Activated CD4-positive, alpha-beta T cell treated with anti-CD3 and anti-CD28 coated beads for 24 hours (primary cell): Measurements from ENCODE around the gene TRABD.

Experiments
- DNase-seq, 2 donors: peaks; one replicate each; pipeline ENCODE4 v3.0.0-alpha.2; 2020; ENCODE audit warnings: low read depth in 2 of 2

Gene TRABD

DNA sequence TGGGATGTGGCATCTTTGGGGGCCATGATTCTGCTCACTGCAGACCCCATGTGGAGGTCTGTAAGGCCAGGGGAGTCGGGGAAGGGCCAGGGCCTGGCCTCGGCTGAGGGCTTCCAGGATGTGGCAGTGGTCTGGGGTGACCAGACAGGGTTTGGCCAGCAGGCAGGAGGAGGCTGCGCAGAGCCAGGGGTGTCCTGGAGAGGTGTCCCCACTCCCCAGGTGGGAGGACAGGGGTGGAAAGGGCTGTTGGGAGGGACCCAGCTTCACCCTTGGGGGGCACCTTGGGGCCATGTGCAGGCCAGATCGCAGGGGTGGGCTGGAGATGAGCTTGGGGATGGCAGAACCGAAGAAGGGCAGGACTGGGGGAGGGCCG, 11.7 kb upstream of the TRABD start:
- no peak for DNase-seq

DNA sequence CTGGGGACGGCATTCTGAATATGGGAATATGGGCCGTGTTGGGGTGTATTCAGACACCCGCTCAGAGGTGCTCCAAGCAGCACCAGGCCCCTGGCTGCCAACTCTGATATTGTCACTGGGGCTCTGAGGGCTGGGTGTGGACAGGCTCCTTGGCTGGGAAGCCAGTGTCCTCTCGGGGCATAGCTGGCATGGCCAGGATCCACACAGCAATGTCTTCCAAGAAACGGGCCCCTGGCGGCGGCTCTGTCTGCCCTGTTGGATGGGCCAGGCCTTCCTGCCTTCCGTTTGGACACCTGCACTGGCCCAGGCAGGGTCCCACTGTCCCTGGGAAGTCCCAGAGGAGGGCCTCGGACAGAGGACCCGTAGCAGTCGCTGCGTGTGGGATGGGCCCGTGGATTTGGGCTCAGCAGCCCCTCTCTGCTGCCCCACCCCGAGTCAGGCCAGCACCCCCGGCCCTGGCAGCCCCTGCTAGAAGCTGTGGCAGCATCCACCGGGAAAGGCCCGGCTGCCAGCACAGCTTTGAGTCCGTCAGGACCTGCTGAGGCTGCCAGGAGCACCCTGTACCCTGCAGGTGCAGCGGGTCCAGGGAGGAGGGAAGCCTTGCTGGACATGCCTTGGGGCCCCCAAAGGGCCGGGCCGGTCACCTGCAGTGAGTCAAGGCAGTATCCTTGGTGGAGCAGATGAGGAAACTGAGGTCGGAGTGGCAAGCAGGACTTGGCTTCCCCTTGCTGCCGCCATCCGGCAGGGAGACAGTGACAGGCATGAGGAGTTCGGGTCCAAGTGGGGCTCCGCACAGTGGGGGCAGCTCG, 11.1 kb upstream of the TRABD start:
- DNase-seq, result no peak

DNA sequence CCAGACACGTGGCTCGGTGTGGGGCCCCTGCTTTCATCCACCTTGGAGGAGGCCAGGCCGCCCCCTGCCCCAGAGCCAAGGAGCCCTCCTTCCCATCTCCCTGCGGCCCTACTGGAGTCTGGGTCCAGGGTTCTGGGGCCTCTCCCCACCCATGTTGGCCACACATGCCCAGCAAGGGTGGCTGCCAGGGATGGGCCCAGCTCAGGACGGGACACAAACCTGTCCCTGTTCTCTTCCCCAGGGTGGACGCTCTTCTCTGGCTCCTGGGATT, 10.6 kb upstream of the TRABD start:
- DNase-seq, result no peak

DNA sequence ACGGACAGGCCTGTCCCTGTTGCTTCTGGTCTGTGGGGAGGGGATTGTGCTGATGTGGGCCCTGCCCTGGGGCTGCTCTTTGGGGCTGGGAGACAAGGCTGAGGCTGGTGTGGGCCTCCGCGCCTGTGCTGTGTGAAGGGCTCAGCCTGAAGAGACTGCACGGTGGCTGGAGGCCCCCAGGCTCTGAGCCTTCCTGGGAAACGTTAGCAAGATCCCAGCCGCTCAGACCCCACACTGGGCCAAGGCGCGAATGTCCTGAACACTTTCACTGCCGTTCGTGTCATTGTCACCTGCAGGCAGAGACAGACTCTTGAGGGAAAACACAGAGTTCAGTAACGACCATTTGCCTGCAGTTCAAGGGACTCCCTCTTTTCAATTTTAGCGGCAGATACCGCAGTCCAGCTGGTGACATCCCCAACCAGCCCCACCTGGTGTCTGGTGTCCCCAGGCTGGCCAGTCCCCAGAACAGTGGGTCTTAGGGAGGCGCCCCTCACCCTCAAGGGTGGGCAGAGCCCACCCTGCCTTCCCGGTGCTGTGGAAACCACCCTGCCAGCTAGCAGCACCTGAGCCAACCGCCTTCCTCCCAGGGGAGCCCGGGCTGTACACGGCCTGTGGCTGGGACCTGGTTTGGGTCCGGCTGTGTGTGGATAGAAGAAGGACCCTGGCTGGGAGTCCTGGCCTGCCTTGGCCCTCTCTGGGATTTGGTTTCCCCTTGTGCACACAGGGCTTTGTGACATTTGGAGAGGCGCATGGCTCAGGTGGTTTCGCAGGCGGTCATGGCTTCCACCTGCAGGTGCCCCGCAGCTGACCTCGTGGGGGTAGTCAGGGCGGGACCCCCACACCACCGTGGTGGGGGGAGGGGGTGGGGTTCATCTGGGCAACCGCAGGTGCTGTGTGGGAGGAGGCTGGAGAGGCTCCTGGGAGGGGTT, 9.5 kb upstream of the TRABD start:
- no peak for DNase-seq

DNA sequence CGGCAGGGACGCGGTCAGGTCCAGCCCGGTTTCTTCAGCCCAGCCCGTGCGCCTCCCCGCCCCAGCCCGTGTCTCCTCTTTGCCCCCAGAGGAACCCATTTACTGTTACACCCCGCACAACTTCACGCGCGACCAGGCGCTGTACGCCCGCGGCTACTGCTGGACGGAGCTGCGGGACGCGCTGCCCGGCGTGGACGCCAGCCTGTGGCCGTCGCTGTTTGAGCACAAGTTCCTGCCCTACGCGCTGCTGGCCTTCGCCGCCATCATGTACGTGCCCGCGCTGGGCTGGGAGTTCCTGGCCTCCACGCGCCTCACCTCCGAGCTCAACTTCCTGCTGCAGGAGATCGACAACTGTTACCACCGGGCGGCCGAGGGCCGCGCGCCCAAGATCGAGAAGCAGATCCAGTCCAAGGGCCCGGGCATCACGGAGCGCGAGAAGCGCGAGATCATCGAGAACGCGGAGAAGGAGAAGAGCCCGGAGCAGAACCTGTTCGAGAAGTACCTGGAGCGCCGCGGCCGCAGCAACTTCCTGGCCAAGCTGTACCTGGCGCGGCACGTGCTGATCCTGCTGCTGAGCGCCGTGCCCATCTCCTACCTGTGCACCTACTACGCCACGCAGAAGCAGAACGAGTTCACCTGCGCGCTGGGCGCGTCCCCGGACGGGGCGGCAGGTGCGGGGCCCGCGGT, 8.7 kb upstream of the TRABD start:
- no peak for DNase-seq

DNA sequence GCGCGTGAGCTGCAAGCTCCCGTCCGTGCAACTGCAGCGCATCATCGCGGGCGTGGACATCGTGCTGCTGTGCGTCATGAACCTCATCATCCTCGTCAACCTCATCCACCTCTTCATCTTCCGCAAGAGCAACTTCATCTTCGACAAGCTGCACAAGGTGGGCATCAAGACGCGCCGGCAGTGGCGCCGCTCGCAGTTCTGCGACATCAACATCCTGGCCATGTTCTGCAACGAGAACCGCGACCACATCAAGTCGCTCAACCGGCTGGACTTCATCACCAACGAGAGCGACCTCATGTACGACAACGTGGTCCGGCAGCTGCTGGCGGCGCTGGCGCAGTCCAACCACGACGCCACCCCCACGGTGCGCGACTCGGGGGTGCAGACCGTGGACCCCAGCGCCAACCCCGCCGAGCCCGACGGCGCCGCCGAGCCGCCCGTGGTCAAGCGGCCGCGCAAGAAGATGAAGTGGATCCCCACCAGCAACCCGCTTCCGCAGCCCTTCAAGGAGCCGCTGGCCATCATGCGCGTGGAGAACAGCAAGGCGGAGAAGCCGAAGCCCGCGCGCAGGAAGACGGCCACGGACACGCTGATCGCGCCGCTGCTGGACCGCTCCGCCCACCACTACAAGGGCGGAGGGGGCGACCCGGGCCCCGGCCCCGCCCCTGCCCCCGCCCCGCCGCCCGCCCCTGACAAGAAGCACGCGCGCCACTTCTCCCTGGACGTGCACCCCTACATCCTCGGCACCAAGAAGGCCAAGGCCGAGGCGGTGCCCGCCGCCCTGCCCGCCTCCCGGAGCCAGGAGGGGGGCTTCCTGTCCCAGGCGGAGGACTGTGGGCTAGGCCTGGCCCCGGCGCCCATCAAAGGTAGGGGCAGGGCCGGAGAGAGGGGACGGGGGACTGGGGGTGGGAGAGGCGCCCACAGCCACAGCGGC, 7.9 kb upstream of the TRABD start:
- no peak for DNase-seq

DNA sequence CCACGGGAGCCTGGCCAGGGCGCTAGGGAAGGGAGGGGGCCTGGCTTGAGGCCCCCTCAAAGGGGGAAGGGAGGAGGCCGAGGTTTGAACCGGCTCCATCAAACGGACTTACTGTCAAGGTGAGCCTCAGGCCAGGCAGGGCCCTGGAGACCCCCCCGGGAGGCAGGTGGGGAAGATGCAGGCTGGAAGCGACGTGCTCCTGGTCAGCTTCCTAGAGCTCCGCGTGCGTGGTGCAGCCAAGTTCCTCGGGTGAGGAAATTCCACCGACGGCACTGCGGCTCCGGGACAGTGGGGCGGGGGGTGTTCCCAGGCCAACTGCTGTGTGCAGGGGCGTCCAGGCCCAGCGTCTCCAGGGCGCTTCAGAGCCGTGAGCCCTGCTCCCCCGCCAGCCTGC, 7.2 kb upstream of the TRABD start:
- no peak for DNase-seq

DNA sequence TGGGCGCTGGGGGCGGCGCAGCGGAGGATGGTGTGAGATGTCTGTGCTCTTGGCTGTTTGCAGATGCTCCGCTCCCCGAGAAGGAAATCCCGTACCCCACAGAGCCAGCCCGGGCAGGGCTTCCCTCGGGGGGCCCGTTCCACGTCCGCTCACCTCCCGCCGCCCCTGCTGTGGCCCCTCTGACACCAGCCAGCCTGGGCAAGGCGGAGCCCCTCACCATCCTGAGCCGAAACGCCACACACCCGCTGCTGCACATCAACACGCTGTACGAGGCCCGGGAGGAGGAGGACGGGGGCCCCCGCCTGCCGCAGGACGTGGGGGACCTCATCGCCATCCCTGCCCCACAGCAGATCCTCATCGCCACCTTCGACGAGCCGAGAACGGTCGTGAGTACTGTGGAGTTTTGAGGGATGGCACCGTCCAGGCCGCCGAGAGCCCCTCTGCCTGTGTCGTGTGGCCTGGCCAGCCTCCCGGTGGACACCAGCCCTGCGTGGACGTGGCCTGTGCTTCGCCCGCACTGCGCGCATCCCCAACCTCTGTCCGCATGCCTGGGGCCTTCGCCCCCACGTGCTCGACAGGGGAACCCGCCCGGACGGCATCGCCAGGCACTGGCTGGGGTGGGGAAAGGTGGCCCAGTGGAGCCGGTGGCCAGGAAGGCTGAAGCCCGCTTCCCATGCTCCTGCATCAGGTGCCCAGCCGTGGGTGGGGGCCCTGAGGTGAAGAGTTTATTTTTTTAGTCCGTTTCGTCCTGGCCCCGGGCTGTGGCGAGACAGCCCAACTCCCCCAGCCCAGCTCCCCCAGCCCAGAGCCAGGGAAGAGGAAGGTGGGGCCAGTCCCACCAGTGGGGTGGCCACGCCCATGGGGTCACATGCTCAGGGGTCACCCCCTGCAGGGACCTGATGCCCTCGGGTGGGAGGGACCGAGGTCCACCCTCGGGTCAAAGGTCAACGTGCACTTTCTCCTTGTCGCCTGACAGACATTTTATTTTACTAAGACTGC, 6.5 kb upstream of the TRABD start:
- no peak for DNase-seq

DNA sequence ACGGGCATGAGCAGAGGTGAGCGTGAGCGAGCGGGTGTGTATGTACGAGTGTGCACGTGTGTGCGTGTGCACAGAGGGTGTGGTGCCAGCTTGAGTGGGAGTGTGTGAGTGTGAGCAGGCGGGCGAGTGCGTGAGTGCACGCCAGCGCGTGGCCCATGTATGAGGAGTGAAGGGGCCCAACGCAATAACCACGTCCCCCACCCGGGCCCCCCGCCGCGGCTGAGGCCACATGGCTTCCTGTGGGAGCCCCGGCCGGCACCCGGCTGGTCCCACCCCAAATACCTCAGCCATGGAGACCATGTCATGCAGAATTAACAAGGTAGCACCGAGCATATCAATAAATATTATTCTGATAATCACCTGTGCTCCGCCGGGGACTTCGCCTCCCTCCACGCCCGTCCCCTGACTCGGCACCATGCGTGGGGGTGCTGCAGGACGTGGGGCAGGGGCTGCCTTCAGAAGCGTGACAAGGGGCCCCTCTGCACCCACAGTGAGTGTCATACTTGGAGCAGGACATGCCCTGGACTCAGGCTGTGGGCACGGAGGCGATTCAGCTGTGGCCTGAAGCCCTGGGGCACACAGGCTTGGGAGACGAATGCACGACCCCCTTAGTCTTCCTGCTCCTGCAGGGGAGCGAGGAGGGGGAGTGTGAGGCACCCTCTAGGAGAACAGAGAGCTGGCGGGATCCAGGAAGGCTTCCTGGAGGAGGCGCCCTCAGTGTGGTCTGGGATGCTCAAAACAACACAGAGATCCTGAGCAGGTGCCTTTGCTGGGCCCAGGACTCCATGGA, 5.6 kb upstream of the TRABD start:
- no peak for DNase-seq

DNA sequence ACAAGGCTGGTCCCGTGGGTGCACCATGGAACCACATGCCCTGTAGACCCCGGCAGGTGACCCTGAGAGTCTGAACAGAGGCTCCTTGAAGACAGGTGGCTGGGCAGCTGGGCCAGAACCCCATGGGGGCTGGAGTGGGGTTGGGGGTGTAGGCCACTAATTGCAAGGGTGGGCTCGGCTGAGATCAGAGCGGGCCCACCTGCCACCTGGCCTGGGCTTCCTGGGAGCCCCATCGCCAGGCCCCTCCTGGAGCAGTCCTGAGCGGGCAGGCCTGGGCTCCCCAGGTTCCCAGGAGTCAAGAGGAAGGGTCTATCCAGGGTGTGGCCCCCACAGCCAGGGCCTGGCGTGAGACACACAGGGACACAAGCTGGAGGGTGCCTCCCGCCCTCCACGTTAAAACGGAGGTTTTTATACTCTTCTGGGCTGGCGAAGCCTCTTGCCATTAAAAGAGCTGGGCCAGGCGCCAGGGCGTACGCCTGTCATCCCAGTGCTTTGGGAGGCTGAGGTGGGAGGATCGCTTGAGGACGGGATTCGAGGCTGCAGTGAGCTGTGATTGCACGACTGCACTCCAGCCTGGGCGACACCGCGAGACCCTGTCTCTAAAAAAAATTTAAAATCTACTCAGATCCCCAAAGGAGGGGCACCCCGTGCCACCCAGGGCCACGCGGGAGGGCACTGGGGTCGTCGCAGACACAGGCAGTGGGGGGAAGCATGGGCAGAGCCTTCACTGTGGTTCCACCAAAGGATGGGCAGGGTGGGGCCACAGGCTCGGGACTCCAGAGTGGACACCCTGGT, 4.8 kb upstream of the TRABD start:
- DNase-seq, result no peak

DNA sequence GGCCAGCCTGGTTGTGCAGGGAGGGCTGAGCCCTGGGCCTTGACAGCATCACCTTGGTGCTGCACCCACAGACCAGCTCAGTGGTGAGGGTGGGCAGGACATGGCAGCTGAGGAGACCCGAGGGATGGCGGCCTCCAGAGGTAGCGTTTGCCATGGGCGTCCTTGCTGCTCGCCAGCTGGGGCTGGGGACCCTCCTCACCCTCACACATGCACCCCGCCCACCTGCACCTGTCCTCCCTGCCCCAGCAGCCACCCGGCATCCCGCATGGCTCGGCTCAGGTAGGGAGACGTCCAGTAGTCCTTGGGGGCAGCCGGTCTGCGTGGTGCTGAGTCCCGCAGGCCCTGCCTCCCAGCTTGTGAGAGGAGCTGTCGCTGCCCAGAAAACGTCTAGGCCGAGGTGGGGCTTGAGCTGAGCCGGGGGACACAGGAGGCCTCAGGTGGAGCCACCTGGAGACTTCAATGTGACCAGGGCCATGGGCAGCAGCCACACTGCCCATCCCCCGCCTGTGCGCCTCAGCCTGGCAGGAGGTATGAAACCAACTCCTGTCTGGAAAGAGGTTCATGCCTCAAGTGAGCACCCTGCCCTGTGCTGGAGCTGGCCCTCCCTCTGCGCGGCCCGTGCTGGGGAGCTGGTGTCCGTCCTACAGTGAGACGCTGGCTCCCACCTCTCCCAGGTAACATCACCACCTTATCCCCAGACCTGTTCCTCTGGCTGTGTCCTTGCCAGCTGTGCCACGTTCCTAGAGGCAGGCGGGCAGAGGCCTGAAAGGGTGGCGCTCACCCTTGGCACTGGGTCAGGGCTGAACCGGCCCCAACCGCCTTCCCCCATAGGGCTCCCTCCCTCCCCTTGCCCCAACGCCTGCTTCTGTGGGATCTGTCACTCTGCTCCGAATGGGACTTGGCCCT, 3.3 kb upstream of the TRABD start:
- DNase-seq, result no peak

DNA sequence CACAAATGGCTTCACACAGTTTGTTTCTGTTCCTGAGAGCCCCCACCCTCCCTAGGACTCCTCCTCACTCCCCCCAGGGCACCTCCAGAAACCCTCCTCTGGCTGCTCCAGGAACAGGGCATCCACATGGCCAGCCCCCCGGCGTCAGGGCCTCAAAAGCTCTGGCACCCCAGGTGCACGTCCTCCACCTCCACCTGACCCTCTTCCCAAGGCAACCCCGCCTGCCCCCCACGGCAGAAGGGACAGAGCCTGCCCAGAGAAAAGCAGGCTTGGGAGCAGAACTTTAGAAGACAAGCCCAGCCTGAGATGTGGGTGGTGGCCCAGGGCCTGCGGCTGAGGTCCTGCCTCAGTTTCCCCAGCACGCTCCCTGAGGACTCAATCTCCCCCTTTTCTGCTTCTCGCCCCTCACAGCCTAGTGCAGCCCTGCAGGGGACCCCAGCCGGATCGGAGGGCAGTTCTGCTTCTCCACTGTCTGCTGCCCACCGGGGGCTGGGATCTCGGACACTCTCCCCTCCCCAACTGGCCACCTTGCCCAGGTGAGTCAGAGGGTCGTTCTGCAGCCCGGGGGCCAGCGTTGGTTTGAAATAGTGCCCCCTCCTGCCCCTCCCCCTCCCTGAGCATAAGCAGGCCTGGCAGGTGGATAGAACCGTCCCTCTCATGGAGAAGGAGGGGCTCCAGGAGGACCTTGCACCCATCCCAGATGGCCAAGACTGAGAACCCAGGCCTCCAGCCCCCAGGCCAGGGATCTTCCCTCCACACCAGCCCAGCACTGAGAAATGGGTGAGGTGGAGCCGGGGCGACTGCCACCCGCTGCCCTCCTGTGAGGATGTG, 2.4 kb upstream of the TRABD start:
- DNase-seq, result no peak

DNA sequence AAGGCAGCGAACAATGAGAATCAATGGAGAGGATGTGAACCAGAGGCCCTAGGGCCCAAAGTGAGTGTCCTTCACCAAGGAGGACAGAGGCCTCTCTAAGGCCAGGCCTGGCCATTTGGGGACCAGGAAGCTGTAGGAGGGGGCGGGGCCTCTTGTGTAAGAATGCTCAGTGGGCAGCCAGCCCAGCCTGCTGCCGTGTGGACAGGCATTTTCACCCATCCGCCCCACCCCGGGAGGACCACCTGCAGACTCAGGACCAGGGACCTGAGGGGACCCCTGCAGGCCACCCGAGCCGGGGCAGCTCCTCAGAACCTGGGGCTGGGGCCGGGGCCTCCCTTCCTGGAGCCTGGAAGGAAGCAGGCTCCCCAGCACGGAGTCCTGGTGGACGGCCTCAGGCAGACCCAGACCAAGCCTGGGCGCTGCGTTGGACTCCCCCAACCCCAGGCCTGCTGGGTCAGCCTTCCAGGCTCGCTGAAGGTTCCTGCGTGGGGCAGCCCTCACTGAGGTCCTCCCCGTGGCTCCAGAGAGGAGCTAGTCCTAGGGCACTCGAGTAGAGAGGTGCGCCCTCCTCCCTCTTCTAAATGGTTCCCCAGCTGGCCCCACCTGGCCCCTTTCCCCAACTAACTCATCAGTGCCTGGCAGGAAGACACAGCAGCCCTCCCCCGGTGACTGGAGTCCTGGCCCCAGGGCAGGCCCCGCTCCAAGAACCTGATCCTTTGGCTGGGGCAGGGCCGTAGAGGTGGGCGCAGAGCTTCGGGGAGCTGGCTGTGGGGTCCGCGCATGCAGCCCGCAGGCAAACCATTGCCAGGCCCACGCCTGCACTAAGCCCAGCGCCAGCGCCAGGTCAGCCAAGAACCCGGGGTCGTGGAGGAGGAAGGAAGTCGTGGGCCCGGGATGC, 1.5 kb upstream of the TRABD start:
- no peak for DNase-seq

DNA sequence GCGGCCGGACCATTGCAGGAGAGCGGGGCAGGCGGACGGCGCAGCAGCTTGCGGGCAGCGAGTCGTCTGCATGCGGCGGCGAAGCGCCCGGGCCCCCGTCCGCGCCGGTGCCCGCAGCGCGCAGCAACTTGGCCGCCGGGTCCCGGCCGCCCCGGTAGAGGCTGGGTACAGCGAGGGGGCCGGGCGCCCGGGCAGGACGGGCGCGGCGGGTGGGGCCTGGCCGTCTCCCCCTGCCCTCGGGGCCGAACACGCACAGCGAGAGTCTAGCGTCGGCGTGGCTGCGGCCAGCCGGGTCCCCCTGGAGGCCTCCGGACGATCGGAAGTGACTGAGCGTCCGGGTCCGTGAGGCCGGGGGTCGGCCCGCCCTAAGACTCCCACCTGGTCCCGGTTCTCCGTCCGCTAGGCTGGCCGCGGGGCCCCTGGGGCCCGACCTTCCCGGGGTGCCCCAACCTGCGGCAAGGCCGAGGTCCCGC, 775 bp upstream of the TRABD start:
- no peak for DNase-seq

DNA sequence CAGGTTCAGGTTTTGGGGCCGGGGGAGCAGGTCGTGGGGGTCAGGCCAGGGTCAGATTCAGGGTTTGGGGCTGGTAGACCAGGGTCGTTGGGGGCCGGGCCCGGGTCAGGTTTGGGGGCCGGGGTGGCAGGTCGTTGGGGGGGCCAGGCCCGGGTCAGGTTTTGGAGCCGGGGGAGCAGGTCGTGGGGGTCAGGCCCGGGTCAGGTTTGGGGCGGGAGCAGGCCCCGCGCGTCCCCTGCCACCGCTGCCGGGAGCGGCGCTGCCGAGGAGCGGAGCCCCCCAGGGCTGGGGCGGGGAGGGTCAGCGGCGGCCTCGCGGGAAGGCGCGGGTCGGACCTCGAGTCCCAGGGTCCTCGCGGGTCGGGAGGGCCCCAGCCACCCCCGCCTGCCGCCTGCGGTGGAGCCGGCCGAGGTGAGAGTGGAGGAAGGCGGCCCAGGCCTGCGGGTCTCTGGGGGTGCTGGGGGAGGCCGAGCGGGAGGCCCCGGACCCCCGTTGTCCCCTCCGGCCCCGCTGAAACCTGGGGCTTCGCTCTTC, 535 bp downstream of the TRABD start:
- DNase-seq, result no peak
